ENCODE measurements around the gene PDIA2.
"Not testable (repeated sequence)": the region's sequence is repeated elsewhere in the genome, so short reads cannot be mapped to it uniquely, and the experiment has no call there.

DNA sequence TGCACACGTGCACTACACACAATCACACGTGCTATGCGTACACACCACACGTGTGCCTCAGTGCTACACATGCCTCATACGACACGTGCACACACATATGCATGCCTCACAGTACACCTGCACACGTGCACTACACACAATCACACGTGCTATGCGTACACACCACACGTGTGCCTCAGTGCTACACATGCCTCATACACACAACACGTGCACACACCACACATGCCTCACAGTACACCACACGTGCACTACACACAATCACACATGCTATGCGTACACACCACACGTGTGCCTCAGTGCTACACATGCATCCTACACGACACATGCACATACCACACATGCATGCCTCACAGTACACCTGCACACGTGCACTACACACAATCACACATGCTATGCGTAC is 15.4 kb upstream of the PDIA2 start:
- TF ChIP-seq, protein P1, sequence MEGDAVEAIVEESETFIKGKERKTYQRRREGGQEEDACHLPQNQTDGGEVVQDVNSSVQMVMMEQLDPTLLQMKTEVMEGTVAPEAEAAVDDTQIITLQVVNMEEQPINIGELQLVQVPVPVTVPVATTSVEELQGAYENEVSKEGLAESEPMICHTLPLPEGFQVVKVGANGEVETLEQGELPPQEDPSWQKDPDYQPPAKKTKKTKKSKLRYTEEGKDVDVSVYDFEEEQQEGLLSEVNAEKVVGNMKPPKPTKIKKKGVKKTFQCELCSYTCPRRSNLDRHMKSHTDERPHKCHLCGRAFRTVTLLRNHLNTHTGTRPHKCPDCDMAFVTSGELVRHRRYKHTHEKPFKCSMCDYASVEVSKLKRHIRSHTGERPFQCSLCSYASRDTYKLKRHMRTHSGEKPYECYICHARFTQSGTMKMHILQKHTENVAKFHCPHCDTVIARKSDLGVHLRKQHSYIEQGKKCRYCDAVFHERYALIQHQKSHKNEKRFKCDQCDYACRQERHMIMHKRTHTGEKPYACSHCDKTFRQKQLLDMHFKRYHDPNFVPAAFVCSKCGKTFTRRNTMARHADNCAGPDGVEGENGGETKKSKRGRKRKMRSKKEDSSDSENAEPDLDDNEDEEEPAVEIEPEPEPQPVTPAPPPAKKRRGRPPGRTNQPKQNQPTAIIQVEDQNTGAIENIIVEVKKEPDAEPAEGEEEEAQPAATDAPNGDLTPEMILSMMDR (IDR thresholded peaks at IDR 0.05): not testable (repeated sequence)
- not testable (repeated sequence) for TF ChIP-seq POLR2AphosphoS5, EP300, POLR2A (IDR thresholded peaks at IDR 0.05)

Measured in upper lobe of left lung (tissue), 4 donors.